DND-41 (cell line): ENCODE measurements around the gene COLEC12.

ENCODE experiments used
- CTCF ChIP-seq: IDR thresholded peaks from 2 replicates; pipeline ENCODE4 v1.5.1; 2012; ENCODE audit warnings: borderline replicate concordance, low read length, moderate library complexity, mild to moderate bottlenecking; ENCODE audit not compliant: poor library complexity, severe bottlenecking; ENCODE audit errors: extremely low read depth
- EZH2 ChIP-seq: IDR thresholded peaks from 3 replicates; pipeline ENCODE4 v1.6.1; 2012; ENCODE audit warnings: borderline replicate concordance, low read depth, mild to moderate bottlenecking, moderate library complexity, low read length, inconsistent platforms; ENCODE audit not compliant: severe bottlenecking

- no peak for TF ChIP-seq CTCF
- no peak for TF ChIP-seq EZH2
These were observed 146.5 kb downstream of the COLEC12 start for GRCh38 chr18:354003-354402.
